H1 (cell line): Measurements from ENCODE around the gene PACSIN1. TPM values are rescaled to one million over a fixed set of nuclear protein-coding genes. Genes with fewer than 3 reads are reported as not detected.

ENCODE experiments used
- CREB1 ChIP-seq: IDR thresholded peaks from 2 replicates; pipeline ENCODE4 v1.6.1; 2012; ENCODE audit warnings: inconsistent platforms
- CTCF ChIP-seq, 3 experiments: IDR thresholded peaks; 1 replicate in 2 of 3; 2 replicates in 1 of 3; pipeline versions ENCODE4 v1.5.1 to v1.6.1; 2011; ENCODE audit warnings: low read length in 3 of 3, mild to moderate bottlenecking in 3 of 3, inconsistent platforms in 2 of 3, low read depth in 1 of 3, moderate library complexity in 1 of 3; ENCODE audit not compliant: insufficient read depth in 1 of 3; ENCODE audit errors: control extremely low read depth in 1 of 3
- E2F6 ChIP-seq: IDR thresholded peaks from 2 replicates; pipeline ENCODE4 v1.6.1; 2012; ENCODE audit warnings: inconsistent platforms
- KDM4A ChIP-seq: IDR thresholded peaks from one replicate; pipeline ENCODE4 v1.7.1; 2012; ENCODE audit warnings: low read depth, mild to moderate bottlenecking, moderate library complexity, low read length, inconsistent platforms; ENCODE audit not compliant: severe bottlenecking
- POLR2AphosphoS5 ChIP-seq: IDR thresholded peaks from 2 replicates; pipeline ENCODE4 v1.6.1; 2011; ENCODE audit warnings: low read depth, low read length
- RAD21 ChIP-seq, 2 experiments: IDR thresholded peaks in 1 of 2; conservative IDR thresholded peaks in 1 of 2; 2 replicates each; pipeline ENCODE4 v1.6.1; 2011; ENCODE audit warnings: low read depth in 2 of 2, low read length in 2 of 2, improper control_type of control experiment in 1 of 2, inconsistent platforms in 1 of 2, mild to moderate bottlenecking in 1 of 2, moderate library complexity in 1 of 2
- RBBP5 ChIP-seq: IDR thresholded peaks from 2 replicates; pipeline ENCODE4 v1.7.1; 2012; ENCODE audit warnings: low read depth, mild to moderate bottlenecking, inconsistent platforms, low read length, moderate library complexity, borderline replicate concordance
- RFX5 ChIP-seq: IDR thresholded peaks from 2 replicates; pipeline ENCODE4 v1.6.1; 2011; ENCODE audit warnings: low read depth, low read length, improper control_type of control experiment, borderline replicate concordance
- SP4 ChIP-seq: IDR thresholded peaks from 2 replicates; pipeline ENCODE4 v1.6.1; 2012; ENCODE audit warnings: low read length, inconsistent platforms
- ZNF274 ChIP-seq: IDR thresholded peaks from 2 replicates; pipeline ENCODE4 v1.7.0; 2012; ENCODE audit warnings: low read length, borderline replicate concordance; ENCODE audit errors: extremely low read depth
- polyA plus RNA-seq, 7 experiments: library from polyadenylated mRNA; depleted of rRNA in 3 of 7; stranded (reverse) in 5 of 7; unstranded in 2 of 7; fragments of >200 nt in 5 of 7; fragments of 200-250 nt in 2 of 7; gene quantifications; 1 replicate in 5 of 7; 2 replicates in 1 of 7; 4 replicates in 1 of 7; pipeline versions ENCODE4 v1.2.1 to v1.2.3, GENCODE V29; 2011 to 2013; ENCODE audit warnings: missing spikeins in 2 of 7, mixed read lengths in 2 of 7
- total RNA-seq: library from RNA; stranded (reverse); fragmentation: NEBNext Ultra II Directional; extraction: Animal tissue kit (Norgen Biotek cat#: 25700); gene quantifications from 2 replicates; pipeline ENCODE4 v1.2.1, GENCODE V29; 2021

The PACSIN1 gene
- total and polyA plus RNA-seq, 2 of the 8 experiments (the other 6 are each of a cell fraction or from before 2014, with no cell fraction given), result 5.9 to 11.1 TPM

GRCh38 chr6:34459899-34460593, 5.8 kb upstream of the PACSIN1 start (continued):
- TF ChIP-seq CTCF (IDR thresholded peaks at IDR 0.05; ENCODE audit: control extremely low read depth in 1 of 3, insufficient read depth in 1 of 3, low read depth in 1 of 3, low read length in 3 of 3) (peak in 2 of 3 experiments; percentile 84 to 88; a peak in 3 of 4 replicates), E2F6 (no peak), POLR2AphosphoS5 (no peak), RAD21 (IDR thresholded peaks at IDR 0.05 in 1 of 2, conservative IDR thresholded peaks at IDR 0.05 in 1 of 2; ENCODE audit: low read depth in 2 of 2, low read length in 2 of 2) (peak; percentile 97 to 98), ZNF274 (no peak), RFX5 (no peak), KDM4A (no peak), RBBP5 (no peak), CREB1 (no peak), SP4 (no peak)
